ENCODE measurements around the gene ZNF423.

DNA sequence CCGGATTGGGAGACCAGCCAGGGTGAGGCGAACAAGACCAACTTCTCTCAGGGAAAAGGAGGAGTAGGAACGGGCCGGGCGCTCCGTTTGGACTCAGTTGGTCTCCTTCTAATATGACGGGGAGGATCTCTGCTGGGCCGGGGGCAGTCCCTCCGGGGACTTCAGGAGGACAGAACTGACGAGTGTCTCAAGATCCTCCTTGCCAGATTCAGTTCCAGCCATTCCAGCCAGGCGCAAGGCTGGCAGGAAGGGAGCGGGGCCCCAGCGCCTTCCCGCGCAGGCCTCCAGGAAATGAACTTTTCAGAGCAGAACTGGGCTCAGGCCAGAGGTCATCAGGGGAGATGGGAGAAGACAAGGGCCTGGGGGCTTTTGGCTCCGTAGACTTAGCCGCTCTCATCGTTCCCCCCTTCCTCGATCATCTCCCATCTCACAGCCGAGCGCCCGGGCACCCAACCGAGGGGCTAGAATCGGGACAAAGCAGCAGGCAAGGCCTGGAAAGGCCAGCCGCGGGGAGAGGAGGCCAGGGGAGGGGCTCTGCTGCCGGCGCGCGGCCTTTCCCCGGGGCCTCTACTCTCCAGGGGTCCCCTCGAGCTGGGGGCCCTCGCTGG is 1.6 kb downstream of the ZNF423 start:
- TF ChIP-seq, protein P1, sequence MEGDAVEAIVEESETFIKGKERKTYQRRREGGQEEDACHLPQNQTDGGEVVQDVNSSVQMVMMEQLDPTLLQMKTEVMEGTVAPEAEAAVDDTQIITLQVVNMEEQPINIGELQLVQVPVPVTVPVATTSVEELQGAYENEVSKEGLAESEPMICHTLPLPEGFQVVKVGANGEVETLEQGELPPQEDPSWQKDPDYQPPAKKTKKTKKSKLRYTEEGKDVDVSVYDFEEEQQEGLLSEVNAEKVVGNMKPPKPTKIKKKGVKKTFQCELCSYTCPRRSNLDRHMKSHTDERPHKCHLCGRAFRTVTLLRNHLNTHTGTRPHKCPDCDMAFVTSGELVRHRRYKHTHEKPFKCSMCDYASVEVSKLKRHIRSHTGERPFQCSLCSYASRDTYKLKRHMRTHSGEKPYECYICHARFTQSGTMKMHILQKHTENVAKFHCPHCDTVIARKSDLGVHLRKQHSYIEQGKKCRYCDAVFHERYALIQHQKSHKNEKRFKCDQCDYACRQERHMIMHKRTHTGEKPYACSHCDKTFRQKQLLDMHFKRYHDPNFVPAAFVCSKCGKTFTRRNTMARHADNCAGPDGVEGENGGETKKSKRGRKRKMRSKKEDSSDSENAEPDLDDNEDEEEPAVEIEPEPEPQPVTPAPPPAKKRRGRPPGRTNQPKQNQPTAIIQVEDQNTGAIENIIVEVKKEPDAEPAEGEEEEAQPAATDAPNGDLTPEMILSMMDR (IDR thresholded peaks at IDR 0.05) = no peak
- TF ChIP-seq POLR2A (IDR thresholded peaks at IDR 0.05) (no peak), EP300 (IDR thresholded peaks at IDR 0.05) (no peak), POLR2AphosphoS5 (IDR thresholded peaks at IDR 0.05) (peak in 1 of 4 donors; percentile 25)
